ENCODE measurements around the gene MRC2.
"Not testable (repeated sequence)": the region's sequence is repeated elsewhere in the genome, so short reads cannot be mapped to it uniquely, and the experiment has no call there.

Gene MRC2, protein sequence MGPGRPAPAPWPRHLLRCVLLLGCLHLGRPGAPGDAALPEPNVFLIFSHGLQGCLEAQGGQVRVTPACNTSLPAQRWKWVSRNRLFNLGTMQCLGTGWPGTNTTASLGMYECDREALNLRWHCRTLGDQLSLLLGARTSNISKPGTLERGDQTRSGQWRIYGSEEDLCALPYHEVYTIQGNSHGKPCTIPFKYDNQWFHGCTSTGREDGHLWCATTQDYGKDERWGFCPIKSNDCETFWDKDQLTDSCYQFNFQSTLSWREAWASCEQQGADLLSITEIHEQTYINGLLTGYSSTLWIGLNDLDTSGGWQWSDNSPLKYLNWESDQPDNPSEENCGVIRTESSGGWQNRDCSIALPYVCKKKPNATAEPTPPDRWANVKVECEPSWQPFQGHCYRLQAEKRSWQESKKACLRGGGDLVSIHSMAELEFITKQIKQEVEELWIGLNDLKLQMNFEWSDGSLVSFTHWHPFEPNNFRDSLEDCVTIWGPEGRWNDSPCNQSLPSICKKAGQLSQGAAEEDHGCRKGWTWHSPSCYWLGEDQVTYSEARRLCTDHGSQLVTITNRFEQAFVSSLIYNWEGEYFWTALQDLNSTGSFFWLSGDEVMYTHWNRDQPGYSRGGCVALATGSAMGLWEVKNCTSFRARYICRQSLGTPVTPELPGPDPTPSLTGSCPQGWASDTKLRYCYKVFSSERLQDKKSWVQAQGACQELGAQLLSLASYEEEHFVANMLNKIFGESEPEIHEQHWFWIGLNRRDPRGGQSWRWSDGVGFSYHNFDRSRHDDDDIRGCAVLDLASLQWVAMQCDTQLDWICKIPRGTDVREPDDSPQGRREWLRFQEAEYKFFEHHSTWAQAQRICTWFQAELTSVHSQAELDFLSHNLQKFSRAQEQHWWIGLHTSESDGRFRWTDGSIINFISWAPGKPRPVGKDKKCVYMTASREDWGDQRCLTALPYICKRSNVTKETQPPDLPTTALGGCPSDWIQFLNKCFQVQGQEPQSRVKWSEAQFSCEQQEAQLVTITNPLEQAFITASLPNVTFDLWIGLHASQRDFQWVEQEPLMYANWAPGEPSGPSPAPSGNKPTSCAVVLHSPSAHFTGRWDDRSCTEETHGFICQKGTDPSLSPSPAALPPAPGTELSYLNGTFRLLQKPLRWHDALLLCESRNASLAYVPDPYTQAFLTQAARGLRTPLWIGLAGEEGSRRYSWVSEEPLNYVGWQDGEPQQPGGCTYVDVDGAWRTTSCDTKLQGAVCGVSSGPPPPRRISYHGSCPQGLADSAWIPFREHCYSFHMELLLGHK (N-terminal part only)

DNA sequence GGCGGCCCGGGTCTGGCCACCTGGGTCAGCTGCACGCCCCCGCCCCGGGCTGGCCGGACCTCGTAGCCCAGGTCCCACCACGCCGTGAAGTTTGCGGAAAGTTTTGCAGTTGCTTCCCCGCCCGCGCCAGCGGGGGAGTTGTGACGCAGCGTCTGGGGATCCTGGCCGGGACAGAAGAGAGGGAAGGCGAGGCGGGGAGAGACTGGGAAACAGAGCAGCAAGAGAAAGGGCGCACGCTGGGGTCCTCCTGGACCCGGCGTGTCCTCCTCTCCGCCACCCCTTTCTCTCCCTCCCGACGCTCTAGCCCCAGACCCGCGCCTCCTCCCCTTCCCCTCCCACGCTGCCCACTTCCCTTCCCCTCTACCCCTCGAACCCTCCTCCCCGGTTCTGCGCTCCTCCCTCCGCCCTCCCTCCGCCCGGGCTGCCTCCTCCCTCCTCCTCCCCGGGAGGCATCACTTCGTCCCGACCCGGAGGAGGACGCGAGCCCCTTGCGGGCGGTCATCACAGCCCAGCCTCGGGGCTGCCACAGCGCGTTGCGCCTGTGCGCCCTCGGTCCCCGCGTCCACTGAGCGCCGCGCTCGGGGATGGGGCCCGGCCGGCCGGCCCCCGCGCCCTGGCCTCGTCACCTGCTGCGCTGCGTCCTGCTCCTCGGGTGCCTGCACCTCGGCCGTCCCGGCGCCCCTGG lies at the start of gene MRC2:
Gene MRC2 (plus strand): TSS at position 452 of the 685 bp plus-strand sequence. CDS start 133 bp downstream, at position 585.
- DNase-seq (ENCODE audit: low read depth in 2 of 2) = peak; percentile 29 to 40

DNA sequence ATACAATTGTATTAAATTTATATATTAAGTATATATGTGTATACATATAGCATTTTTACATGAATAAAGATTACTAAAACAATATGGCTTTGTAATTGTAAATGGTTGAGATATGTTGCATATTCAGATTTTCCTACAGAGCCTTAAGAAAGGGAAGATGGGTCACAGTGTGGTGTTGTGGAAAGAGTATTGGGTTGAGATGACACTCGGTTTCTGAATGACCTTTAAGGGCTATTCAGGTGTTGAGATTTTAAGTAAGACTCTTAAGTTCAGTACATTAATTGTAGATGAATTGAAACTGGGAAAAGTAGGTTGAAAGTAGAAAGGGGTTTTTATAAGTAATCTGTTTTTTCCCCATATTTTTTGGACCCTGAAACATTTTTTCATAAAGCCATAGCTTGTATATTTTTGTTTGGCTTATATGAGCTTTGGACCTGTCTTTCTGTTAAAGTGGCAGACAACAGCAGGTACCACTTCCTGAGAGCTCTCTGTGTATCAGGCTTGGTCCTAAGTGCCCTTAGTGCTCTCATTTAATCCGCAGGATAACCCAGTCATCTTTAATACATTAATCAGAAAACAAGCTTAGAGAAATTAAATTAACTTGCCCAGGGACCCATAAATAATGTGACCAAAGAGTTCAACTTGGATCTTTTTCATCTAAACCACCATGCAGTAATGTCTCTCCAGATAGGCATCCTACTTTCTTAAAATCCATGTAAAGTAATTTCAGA lies 48.5 kb upstream of the MRC2 start:
- DNase-seq (ENCODE audit: low read depth in 2 of 2) = no peak

DNA sequence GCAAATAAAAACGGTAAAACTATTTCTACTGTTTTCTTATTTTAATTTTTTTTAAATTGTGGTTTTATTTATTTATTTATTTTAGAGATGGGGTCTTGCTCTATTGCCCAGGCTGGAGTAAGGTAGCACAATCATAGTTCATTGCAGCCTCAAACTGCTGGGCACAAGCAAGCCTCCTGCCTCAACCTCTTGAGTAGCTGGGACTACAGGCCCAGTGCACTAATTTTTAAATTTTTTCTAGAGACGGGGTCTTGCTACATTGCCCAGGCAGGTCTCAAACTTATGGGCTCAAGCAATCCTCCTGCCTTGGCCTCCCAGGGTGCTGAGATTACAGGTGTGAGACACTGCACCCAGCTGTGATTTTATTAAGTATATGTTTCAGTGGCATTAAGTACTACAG lies 46.5 kb upstream of the MRC2 start:
- DNase-seq (ENCODE audit: low read depth in 2 of 2) = no peak

DNA sequence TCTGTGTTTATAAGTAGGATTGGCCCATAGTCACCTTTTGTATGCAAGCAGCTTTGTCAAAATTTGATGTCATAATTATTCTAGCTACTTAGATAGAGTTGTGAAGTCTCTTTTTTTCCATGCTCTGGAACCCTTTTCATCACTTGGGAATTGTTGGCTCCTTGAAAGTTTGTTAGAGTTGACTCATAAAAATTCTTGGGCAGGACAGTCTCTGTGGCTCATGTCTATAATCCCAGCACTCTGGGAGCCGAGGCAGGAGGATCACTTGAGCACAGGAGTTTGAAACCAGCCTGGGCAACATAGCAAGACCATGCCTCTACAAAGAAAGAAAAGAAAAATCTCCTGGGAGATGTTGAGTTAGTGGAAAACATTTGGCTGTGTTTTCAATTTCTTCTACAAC lies 45.7 kb upstream of the MRC2 start:
- DNase-seq (ENCODE audit: low read depth in 2 of 2) = no peak

DNA sequence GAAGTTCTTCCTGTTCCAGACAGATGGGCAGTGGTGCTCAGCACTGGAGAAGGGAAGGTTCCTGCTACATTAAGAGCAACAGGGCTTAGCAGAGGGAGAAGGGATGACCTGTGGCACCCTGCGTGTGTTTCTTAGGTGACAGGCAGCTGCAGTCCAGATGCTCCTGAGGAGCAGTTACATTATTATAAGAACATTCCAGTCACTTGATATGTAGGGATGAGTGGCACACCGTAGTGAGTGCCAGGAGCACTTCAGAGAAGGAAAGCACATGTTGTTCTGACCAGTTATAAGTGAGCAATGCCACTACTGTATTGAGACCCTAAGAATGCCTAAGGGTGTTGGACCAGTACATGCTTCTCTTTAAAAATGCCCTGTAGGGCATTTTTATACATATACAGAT lies 39.9 kb upstream of the MRC2 start:
- no peak for DNase-seq (ENCODE audit: low read depth in 2 of 2)

DNA sequence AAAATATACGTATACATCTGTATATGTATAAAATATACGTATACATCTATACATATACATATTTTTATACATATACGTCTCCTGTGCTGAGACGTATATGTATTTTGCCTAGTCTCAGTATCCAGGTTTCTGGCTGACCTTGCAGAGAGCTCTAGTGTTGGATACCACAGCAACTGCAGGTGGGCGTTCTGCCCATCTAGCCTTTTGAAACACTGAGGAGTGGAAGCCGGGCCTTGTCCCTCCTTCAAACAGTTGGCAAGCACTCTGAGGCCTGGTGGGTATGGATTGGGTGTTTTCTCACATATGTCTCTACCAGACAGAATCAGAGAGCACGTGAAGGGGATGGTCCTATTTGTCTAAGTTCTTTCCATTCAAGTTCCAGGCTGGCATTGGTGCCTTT lies 39.4 kb upstream of the MRC2 start:
- DNase-seq (ENCODE audit: low read depth in 2 of 2) = no peak

DNA sequence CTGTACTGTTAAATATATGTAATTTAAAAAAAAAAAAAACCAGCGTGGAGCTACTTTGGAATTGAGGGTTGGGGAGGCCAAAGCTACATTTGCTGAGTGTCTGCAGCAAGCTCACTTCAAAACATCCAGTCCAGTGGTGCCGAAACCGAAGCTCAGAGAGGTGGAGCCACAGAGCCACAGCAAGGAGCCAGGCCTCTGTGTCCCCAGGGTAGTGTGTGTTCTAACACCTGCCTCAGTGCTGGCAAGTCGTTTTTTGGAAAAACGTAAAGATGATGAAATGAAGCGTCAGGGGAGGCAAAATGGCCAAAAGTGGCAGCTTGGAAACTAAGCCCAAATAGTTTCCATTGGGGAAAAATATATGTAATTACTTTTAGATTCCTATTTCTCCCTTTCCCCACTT lies 36.1 kb upstream of the MRC2 start:
- no peak for DNase-seq (ENCODE audit: low read depth in 2 of 2)

DNA sequence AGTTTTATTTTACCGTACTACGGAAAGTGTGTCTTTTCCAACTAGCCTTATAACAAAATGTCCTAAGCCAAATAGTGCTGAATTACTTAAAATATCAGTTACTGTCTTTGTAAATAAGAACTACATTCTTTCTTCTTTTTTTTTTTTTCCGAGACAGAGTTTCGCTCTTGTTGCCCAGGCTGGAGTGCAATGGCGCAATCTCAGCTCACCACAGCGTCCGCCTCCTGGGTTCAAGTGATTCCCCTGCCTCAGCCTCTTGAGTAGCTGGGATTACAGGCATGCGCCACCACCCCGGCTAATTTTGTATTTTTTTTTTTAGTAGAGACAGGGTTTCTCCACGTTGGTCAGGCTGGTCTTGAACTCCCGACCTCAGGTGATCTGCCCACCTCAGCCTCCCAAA lies 35.6 kb upstream of the MRC2 start:
- DNase-seq (ENCODE audit: low read depth in 2 of 2) = not testable (repeated sequence)

DNA sequence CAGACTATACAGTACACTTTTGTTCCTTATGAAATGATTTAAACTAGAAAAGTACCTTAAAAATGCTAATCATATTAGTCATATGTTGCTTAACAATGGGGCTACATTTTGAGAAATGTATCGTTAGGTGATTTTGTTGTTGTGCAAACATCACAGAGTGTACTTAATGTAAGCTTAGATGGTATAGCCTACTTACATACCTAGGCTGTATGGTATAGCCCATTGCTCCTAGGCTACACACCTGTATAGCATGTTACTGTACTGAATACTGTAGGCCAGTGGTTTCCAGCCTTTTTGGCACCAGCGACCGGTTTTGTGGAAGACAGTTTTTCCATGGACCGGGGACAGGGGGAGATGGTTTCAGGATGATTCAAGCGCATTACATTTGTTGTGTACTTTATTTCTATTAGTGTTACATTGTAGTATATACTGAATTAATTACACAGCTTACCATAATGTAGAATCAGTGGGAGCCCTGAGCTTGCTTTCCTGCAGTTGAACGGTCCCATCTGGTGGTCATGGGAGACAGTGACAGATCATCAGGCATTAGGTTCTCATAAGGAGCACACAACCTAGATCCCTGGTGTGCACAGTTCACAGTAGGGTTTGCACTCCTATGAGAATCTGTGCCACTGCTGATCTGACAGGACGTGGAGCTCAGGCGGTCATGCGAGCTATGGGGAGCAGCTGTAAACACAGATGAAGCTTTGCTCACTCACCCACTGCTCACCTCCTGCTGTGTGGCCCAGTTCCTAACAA lies 35.0 kb upstream of the MRC2 start:
- DNase-seq (ENCODE audit: low read depth in 2 of 2) = no peak

DNA sequence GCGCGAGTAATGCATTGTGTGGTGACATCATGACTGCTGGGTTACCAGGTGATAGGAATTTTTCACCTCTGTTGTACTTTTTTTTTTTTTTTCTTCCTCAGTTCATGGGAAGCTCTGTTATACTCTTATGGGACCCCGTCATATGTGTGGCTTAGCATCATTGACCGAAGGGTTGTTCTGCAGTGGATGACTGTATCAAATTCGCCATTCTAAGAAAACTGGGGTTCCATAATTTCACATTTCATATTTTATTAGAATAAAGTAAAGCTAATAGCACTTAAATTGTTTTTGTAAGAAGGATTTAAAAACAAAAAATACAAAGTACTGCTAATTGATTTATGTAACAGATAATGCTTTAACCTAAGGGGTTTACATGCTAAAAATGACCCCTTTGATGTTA lies 32.0 kb upstream of the MRC2 start:
- DNase-seq (ENCODE audit: low read depth in 2 of 2) = no peak

DNA sequence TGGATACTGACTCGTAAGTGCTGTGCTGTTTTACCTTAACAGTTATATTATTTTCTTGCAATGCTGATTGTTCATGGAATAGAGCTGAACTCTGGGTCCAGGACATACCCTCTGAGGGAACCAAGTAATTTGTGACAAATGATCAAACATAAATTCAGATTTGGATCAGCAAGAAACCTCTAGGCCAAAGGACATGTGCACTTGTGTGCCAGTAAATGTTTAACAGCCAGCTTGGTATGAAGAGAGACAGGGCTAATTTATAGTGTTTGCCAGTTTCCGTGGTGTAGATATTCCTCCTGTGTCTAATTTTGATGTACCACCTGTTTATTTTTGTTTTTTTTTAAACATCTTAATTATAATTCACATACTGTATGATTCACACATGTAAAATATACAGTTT lies 30.8 kb upstream of the MRC2 start:
- DNase-seq (ENCODE audit: low read depth in 2 of 2) = no peak

DNA sequence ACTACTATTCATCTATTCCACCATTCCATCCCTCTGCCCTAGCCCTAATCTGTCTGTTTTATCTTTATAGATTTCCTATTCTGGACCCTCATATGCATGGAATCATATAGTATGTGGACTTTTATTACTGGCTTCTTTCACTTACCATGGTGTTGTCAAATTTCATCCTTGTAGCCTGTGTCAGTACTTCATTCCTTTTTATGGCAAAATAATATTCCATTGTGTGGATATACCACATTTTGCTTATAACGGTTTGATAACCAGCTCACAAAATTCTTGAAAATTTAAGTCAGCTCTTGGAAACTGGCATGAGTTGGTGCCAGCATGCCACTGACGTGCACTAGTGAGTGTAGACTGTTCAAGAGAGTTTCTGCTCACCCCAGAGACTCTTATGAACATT lies 30.3 kb upstream of the MRC2 start:
- no peak for DNase-seq (ENCODE audit: low read depth in 2 of 2)

DNA sequence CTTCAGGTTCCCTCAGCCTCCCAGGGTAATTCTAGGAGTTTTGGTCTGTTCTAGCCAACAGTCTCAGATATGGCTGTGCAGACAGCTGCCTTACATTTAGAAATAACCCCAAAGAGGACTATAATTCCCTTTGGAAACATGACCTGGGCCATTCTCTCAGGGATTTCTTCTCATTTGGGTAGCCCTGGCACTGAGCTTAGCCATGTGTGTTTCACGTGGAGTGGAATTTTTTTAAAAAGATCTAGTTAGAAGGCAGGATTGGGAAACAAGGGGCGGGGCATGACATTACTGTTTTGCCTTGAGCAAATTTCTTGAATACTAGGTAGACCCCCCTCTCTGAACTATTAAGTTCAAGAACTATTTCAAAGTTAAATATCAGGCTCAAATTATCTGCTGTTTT lies 29.6 kb upstream of the MRC2 start:
- DNase-seq (ENCODE audit: low read depth in 2 of 2) = no peak

DNA sequence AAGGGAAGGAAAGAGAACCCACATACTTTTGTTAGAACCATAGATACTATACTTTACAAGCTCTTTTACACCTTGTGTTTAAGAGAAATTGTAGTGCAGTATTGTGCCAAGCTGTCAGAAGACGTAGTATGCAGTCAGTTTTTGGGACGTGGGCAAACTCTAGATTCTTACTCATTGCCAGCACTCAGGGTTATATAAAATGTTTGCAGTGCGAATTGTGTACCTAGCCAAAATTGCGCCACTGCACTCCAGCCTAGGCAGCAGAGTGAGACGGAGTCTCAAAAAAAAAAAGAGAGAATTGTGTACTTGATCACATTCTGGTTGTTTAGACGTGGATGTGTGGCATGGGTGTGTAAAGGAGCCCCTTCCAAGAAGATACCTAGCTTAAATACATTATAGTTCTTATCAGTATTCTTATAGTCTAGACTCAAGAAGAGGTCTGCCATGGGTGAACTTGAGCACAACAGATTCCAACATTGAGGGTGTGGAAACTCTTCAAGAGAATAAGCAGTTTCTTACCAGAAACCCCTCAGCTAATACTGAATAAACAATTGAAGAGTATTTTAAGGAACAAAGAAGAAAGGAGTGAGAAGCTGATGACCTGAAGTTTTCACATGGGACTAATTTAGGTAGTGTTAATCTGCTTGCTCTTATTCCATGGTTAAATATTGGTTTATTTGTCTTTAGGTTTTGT lies 27.4 kb upstream of the MRC2 start:
- no peak for DNase-seq (ENCODE audit: low read depth in 2 of 2)

DNA sequence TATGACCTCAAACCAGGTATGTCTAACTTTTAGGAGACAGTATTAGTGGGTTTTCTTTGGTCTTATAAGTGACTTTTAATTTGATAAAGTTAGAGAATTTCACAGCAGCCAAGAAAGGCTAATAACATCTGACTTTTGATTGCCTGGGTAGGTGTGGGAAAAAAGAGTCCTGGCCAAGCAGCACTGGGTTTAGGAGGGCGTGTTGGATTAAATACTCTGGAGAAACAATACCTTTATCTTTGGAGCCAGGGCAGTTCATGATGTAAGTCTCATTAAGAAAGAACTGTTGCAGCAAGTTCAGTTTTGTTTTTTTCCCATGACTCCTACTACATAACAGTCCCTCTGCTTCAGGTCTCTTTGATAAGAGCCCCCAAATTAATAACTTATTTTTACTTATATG lies 26.7 kb upstream of the MRC2 start:
- no peak for DNase-seq (ENCODE audit: low read depth in 2 of 2)

DNA sequence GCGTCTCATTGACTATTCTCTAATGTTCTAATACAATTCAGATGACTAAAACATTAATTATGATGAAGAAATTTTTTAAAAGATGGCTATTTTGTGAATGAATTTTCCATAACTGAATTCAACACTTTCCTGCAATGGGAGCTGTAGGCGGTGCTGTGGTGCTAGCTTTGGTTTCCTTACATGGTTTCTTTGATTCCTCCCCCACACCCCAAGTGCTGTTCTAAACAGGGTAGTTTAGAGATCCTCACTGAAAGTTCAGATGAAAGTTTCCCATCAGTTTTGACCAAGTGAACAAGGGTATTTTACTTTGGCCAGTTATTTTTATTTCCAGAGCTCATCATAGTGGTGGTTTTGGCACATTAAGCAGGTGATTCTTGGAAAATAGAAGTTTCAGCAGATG lies 26.0 kb upstream of the MRC2 start:
- no peak for DNase-seq (ENCODE audit: low read depth in 2 of 2)

DNA sequence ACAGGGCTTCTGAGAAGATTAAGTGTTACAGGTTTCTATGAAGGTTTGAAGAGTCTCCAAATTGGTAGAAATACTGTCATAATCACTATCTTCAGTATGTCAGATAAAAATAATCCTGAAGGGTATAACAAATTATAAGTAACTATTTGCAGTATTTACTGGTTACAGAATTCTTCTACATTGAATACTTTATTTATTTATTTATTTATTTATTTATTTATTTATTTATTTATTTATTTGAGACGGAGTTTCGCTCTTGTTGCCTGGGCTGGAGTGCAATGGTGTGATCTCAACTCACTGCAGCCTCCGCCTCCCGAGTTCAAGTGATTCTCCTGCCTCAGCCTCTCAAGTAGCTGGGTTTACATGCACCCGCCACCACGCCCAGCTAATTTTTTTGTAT lies 23.7 kb upstream of the MRC2 start:
- DNase-seq (ENCODE audit: low read depth in 2 of 2) = not testable (repeated sequence)

DNA sequence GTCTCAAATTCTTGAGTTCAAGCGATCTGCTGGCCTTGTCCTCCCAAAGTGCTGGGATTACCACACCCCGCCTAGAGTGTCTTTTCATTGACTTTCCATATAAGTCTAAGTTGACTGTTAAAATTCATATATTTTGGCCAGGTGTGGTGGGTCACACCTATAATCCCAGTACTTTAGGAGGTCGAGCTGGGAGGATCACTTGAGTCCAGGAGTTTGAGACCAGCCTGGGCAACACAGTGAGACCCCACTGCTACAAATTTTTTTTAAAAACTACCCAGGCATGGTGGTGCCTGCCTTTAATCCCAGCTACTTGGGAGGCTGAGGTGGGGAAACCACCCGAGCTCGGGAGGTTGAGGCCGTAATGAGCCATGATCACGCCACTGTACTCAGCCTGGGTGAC lies 21.9 kb upstream of the MRC2 start:
- DNase-seq (ENCODE audit: low read depth in 2 of 2) = no peak

DNA sequence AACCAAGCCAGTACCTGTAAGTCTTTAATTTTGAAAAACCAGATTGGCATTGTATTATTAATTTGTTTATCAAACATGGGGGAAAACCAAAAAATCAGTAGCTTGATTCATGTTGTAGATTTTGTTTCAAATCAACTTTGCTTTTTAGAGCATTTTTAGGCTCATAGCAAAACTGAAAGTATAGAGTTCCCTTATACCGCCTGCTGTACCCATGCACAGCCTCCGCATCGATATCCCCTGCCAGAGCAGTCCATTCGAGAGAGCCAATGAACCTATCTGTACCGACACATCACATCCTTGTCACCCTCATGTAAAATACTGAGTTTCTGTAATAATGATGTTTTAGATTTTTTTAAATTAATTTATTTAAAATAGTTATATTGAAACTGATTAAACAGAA lies 16.2 kb upstream of the MRC2 start:
- DNase-seq (ENCODE audit: low read depth in 2 of 2) = no peak

DNA sequence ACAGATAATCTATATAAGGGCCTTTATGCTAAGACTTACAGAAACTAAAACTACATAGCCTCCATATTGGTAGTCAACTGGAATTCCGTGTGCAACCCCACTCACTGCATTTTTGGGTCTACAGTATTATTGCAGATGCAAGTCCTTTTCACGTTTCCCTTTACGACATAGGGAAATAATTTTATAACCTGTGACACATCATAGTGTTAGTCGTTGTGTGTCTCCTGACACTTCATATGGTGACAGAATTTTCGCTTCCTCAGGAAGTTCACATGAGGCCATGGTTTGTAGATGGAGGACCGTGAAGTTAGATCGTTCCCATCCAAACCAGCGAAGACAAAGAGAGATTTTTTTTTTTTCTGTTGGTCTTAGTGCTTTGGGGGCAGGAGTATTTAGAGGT lies 15.7 kb upstream of the MRC2 start:
- DNase-seq (ENCODE audit: low read depth in 2 of 2) = no peak

Data from stimulated activated CD8-positive, alpha-beta memory T cell treated with anti-CD3 and anti-CD28 coated beads, Interleukin-15, amount 100 ng/mL, for 48 hours (primary cell).